K562 (cell line): ENCODE data around the gene BTBD16. TPM values are rescaled to one million over a fixed set of nuclear protein-coding genes. Genes with fewer than 3 reads are reported as not detected.

Source experiments
- ATAC-seq: fragments of 200-7000 bp; cut with Tn5 transposase; 3 replicates; pipeline ENCODE4 v1.9.1; 2020; ENCODE audit warnings: moderate library complexity
- BruUV-seq: library from RNA; stranded (reverse); fragments of 400-500 nt; replicated peaks from 2 replicates; lab custom pipeline; 2021; lab: Mats Ljungman, UMichigan
- CTCF ChIA-PET: fragments of 300-600 bp; formaldehyde crosslinking; extraction: SDS; loops from one replicate; lab custom pipeline; 2021; ENCODE audit warnings: low intra/inter-chr PET ratio; lab: Yijun Ruan, JAX
- POLR2A ChIA-PET: fragments of 300-600, 350-650 bp; sonication (Branson Sonifier 250); formaldehyde crosslinking; extraction: SDS; loops from one replicate; lab custom pipeline; 2021; ENCODE audit warnings: antibody characterized with exemption, inconsistent platforms; lab: Yijun Ruan, JAX
- DNase-seq, 4 experiments: peaks; one replicate each; pipeline versions ENCODE4 v3.0.0 to v3.0.0-alpha.2; 2011 to 2018; ENCODE audit warnings: low spot score in 3 of 4, mixed read lengths in 3 of 4; ENCODE audit errors: extremely low read depth in 1 of 4
- FAIRE-seq: peaks from 2 replicates; lab custom pipeline; 2011; peaks lifted over from hg19 to GRCh38; lab: Jason Lieb, UNC
- H2AFZ ChIP-seq: 2 replicates; pipeline ENCODE4 v1.6.0; 2011; ENCODE audit warnings: low read depth, low read length, control low read depth, inconsistent platforms
- H3K27ac ChIP-seq: fragments of 200-600 bp; 3 replicates; pipeline ENCODE4 v1.8.0; 2011; ENCODE audit warnings: low read depth, mild to moderate bottlenecking, control low read depth, inconsistent platforms, low read length, moderate library complexity, mixed read lengths; ENCODE audit errors: extremely low read depth
- H3K27me3 ChIP-seq, 2 experiments: fragments of 300-600 bp in 1 of 2; 2 replicates in 1 of 2; 3 replicates in 1 of 2; pipeline versions ENCODE4 v1.6.0 to v1.8.0; 2011; ENCODE audit warnings: inconsistent platforms in 2 of 2, low read length in 2 of 2, mild to moderate bottlenecking in 1 of 2, mixed read lengths in 1 of 2, moderate library complexity in 1 of 2; ENCODE audit not compliant: control insufficient read depth in 2 of 2, insufficient read depth in 2 of 2
- H3K36me3 ChIP-seq: fragments of 300-600 bp; 3 replicates; pipeline ENCODE4 v1.8.0; 2011; ENCODE audit warnings: mild to moderate bottlenecking, low read length, inconsistent platforms; ENCODE audit not compliant: control insufficient read depth, insufficient read depth
- H3K4me1 ChIP-seq, 2 experiments: fragments of 200-600 bp in 1 of 2; replicated peaks in 1 of 2; 2 replicates in 1 of 2; 3 replicates in 1 of 2; pipeline versions ENCODE4 v1.5.1 to v1.8.0; 2011; ENCODE audit warnings: inconsistent platforms in 2 of 2, low read length in 2 of 2, mild to moderate bottlenecking in 1 of 2, mixed read lengths in 1 of 2, moderate library complexity in 1 of 2; ENCODE audit not compliant: control insufficient read depth in 2 of 2, insufficient read depth in 2 of 2
- H3K4me2 ChIP-seq: 2 replicates; pipeline ENCODE4 v1.6.1; 2011; ENCODE audit warnings: low read length, control low read depth, inconsistent platforms, mixed read lengths; ENCODE audit not compliant: insufficient read depth
- H3K4me3 ChIP-seq: fragments of 200-600 bp; sonication (generic), shearing (Covaris generic); 2 replicates; pipeline ENCODE4 v1.5.1; 2016; ENCODE audit warnings: control low read depth, inconsistent platforms
- H3K79me2 ChIP-seq: fragments of 200-600 bp; 3 replicates; pipeline ENCODE4 v1.8.0; 2011; ENCODE audit warnings: low read length, inconsistent platforms; ENCODE audit not compliant: control insufficient read depth, insufficient read depth
- H3K9ac ChIP-seq, 2 experiments: 2 replicates each; pipeline versions ENCODE4 v1.6.0 to v1.6.1; 2011; ENCODE audit warnings: low read depth in 2 of 2, low read length in 2 of 2, control low read depth in 1 of 2, inconsistent platforms in 1 of 2, mild to moderate bottlenecking in 1 of 2, mixed read lengths in 1 of 2; ENCODE audit not compliant: insufficient read depth in 1 of 2
- H3K9me1 ChIP-seq: one replicate; pipeline ENCODE4 v1.6.0; 2011; ENCODE audit warnings: inconsistent platforms, mild to moderate bottlenecking, low read length, moderate library complexity; ENCODE audit not compliant: control insufficient read depth, insufficient read depth
- H3K9me3 ChIP-seq: replicated peaks from 2 replicates; pipeline ENCODE4 v1.5.1; 2011; ENCODE audit warnings: low read depth, low read length, inconsistent platforms; ENCODE audit not compliant: control insufficient read depth, insufficient read depth
- H4K20me1 ChIP-seq: replicated peaks from 2 replicates; pipeline ENCODE4 v1.6.1; 2011; ENCODE audit warnings: low read length, inconsistent platforms, mixed read lengths; ENCODE audit not compliant: control insufficient read depth, insufficient read depth
- CCNT2 ChIP-seq: IDR thresholded peaks from 2 replicates; pipeline ENCODE4 v1.6.1; 2011; ENCODE audit warnings: borderline replicate concordance, low read depth, mild to moderate bottlenecking, moderate library complexity, mixed read lengths, low read length; ENCODE audit not compliant: insufficient read length; ENCODE audit errors: extremely low read depth
- DACH1 ChIP-seq: fragments of 450-650 bp; IDR thresholded peaks from 2 replicates; pipeline ENCODE4 v1.6.1; 2018; ENCODE audit not compliant: partially characterized antibody
- ETV5 ChIP-seq: sonication (generic); formaldehyde crosslinking; IDR thresholded peaks from 2 replicates; pipeline ENCODE4 v1.4.0; 2020; ENCODE audit warnings: low read depth, mild to moderate bottlenecking, missing genetic modification reagents
- FOXA1 ChIP-seq: fragments of 450-650 bp; IDR thresholded peaks from 2 replicates; pipeline ENCODE4 v1.6.1; 2016; ENCODE audit warnings: mild to moderate bottlenecking, borderline replicate concordance
- GABPB2 ChIP-seq: fragments of 250-450 bp; sonication (Bioruptor Pico); conservative IDR thresholded peaks from 2 replicates; pipeline ENCODE4 v1.5.1; 2021; ENCODE audit warnings: mild to moderate bottlenecking
- GATAD2A ChIP-seq: fragments of 450-650 bp; IDR thresholded peaks from 2 replicates; pipeline ENCODE4 v1.6.1; 2017
- HMG20B ChIP-seq: fragments of 250-450 bp; sonication (Bioruptor Pico); IDR thresholded peaks from 2 replicates; pipeline ENCODE4 v1.5.0; 2021; ENCODE audit warnings: mild to moderate bottlenecking
- MAFG ChIP-seq: fragments of 450-650 bp; conservative IDR thresholded peaks from 2 replicates; pipeline ENCODE4 v1.6.1; 2016; ENCODE audit warnings: missing genetic modification characterization, missing compliant biosample characterization
- MEF2A ChIP-seq: IDR thresholded peaks from 2 replicates; pipeline ENCODE4 v1.6.1; 2011; ENCODE audit warnings: low read depth, mild to moderate bottlenecking, low read length, moderate library complexity; ENCODE audit not compliant: control insufficient read depth
- NFATC3 ChIP-seq: fragments of 450-650 bp; IDR thresholded peaks from 2 replicates; pipeline ENCODE4 v1.6.1; 2017; ENCODE audit warnings: mild to moderate bottlenecking
- SMC3 ChIP-seq: conservative IDR thresholded peaks from 2 replicates; pipeline ENCODE4 v1.6.1; 2011; ENCODE audit warnings: low read depth, low read length, improper control_type of control experiment; ENCODE audit not compliant: insufficient read depth
- ZHX1 ChIP-seq: fragments of 150-350 bp; conservative IDR thresholded peaks from 2 replicates; pipeline ENCODE4 v1.6.1; 2014; ENCODE audit warnings: low read length
- ZSCAN32 ChIP-seq: fragments of 450-650 bp; formaldehyde crosslinking; IDR thresholded peaks from 2 replicates; pipeline ENCODE4 v1.4.0; 2020; ENCODE audit warnings: mild to moderate bottlenecking, moderate library complexity
- ZZZ3 ChIP-seq: fragments of 450-650 bp; IDR thresholded peaks from 2 replicates; pipeline ENCODE4 v1.6.1; 2016; ENCODE audit warnings: antibody characterized with exemption, mild to moderate bottlenecking, moderate library complexity
- WGBS: fragments of 100-300 bp; shearing (Covaris generic); methylation state at CpG from one replicate; pipeline ENCODE4 v1.1.6; 2016; ENCODE audit warnings: low coverage, mixed read lengths; ENCODE audit not compliant: insufficient coverage; ENCODE audit errors: missing lambda C conversion rate; 5-methylcytosine and 5-hydroxymethylcytosine counted together
- in situ Hi-C: fragments of 300-500 bp; cut with MboI; formaldehyde crosslinking; loops from 4 replicates; pipeline ENCODE4 v1.15.0; 2018; ENCODE audit warnings: inconsistent platforms, mixed read lengths
- intact Hi-C: fragments of 100-400 bp; cut with micrococcal nuclease; formaldehyde crosslinking; loops from 2 replicates; pipeline ENCODE4 v1.14.2; 2022
- polyA plus RNA-seq, 8 experiments: library from polyadenylated mRNA; depleted of rRNA in 4 of 8; stranded (reverse) in 5 of 8; unstranded in 3 of 8; fragments of >200 nt; fragmentation: Nextera tagmentation in 2 of 8; fragmentation: Illumina TruSeq in 1 of 8; extraction: Ambion mirVana in 2 of 8; extraction: Trizol in 1 of 8; gene quantifications; 2 replicates each; pipeline versions ENCODE4 v1.2.1 to v1.2.3, GENCODE V29; 2011 to 2014; ENCODE audit warnings: inconsistent platforms in 1 of 8, missing spikeins in 1 of 8
- total RNA-seq, 7 experiments: library from RNA; depleted of rRNA in 6 of 7; stranded (reverse); fragments of >200 nt in 6 of 7; fragmentation: Illumina TruSeq in 2 of 7; extraction: Trizol in 2 of 7; gene quantifications; 2 replicates each; pipeline versions ENCODE4 v1.2.1 to v1.2.3, GENCODE V29; 2011 to 2021; ENCODE audit warnings: low replicate concordance in 1 of 7

Gene BTBD16
- total and polyA plus RNA-seq, 9 of the 15 experiments (the other 6 are each of a cell fraction or from before 2014, with no cell fraction given) = 0.11 TPM; not detected in 8

- TF ChIP-seq FOXA1 = no peak
Observed at GRCh38 chr10:122254831-122255230, 16.3 kb upstream of the BTBD16 start (continued).

- H3K27ac ChIP-seq = no peak overlapping the region
- no peak for ATAC-seq
- H3K4me2 ChIP-seq = no peak overlapping the region
- no peak overlapping the region for H2AFZ ChIP-seq
- H3K4me3 ChIP-seq = no peak overlapping the region
- no TSS peak for BruUV-seq
- CTCF ChIA-PET = interaction anchor here (0.6 kb wide), 1 partner anchor 18 kb away, joined by 3 read pairs; no protein-coding TSS in a partner anchor
- no peak for DNase-seq
- TF ChIP-seq ETV5 (CRISPR knock-in tag) (no peak), GABPB2 (CRISPR knock-in tag) (no peak), ZZZ3 (no peak), CCNT2 (no peak), NFATC3 (no peak), HMG20B (no peak), ZHX1 (no peak), SMC3 (no peak), DACH1 (no peak), MEF2A (no peak), ZSCAN32 (no peak), GATAD2A (no peak), MAFG (tag) (no peak)
- POLR2A ChIA-PET = interaction anchor here (1.2 kb wide), 1 partner anchor 83 kb away, joined by 3 read pairs; no protein-coding TSS in a partner anchor
- 0% methylated on average over 8 of the region's 14 CpGs for WGBS
- H4K20me1 ChIP-seq = no peaks in the 10 kb centered on the region
- H3K9me3 ChIP-seq = no peaks in the 10 kb centered on the region
- H3K4me1 ChIP-seq = no peaks in the 10 kb centered on the region
- no peaks in the 10 kb centered on the region for H3K9me1 ChIP-seq
- no peaks in the 10 kb centered on the region for H3K36me3 ChIP-seq
- H3K27me3 ChIP-seq = no peaks in the 10 kb centered on the region; a peak in 1 of 5 replicates
- FAIRE-seq = no peak
- no peak overlapping the region for H3K9ac ChIP-seq
- intact Hi-C loops = no loop called here
- H3K79me2 ChIP-seq = no peaks in the 10 kb centered on the region
- in situ Hi-C loops = no loop called here
Observed at GRCh38 chr10:122255509-122256301, 15.4 kb upstream of the BTBD16 start.
